ENCODE measurements around the gene PARD3B. TPM values are rescaled to one million over a fixed set of nuclear protein-coding genes. Genes with fewer than 3 reads are reported as not detected.

PARD3B gene
- total and polyA plus RNA-seq, 2 of the 4 experiments (the other 2 are of a cell fraction) = 3.3 to 15.6 TPM

DNA sequence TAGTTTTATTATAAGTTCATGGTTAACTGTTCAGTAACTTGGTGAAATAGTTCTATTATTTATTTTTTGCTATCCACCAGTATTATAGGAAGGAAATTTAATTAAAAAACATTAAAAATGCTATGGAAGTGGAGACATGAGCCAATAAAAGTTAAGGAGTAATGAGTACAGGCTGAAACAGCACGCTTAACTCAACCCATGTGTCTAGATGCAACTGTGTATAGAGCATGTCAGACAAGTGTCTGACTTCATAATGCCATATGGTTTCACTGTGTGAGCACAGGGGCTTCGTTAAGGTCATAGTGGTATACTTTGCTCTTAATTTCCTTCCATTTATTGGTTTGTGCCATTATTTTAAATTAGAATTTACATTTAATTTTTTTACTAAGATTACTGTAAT lies 570.2 kb downstream of the PARD3B start:
- Histone ChIP-seq H3K79me1 (ENCODE audit: low read depth in 1 of 2, low read length in 2 of 2) (no peaks in the 10 kb centered on the region), H3K4me1 (ENCODE audit: control insufficient read depth, insufficient read depth, low read length) (no peaks in the 10 kb centered on the region), H3K4me3 (ENCODE audit: insufficient read depth, low read depth, low read length) (no peak overlapping the region), H3K9me1 (ENCODE audit: insufficient read depth, low read length) (0 out of 2 replicates have a peak, but pooled peaks cover 5% of the 10 kb centered on the region), H4K8ac (ENCODE audit: low read depth in 2 of 2, low read length in 2 of 2) (no peak overlapping the region), H3K27me3 (ENCODE audit: control insufficient read depth, insufficient read depth, low read length) (no peaks in the 10 kb centered on the region), H3K4me2 (ENCODE audit: low read depth, low read length) (no peak overlapping the region), H3K23ac (ENCODE audit: low read depth, low read length) (no peak overlapping the region), H2BK15ac (ENCODE audit: low read depth, low read length) (no peak overlapping the region), H3K9me3 (ENCODE audit: control insufficient read depth, insufficient read depth, low read length) (no peaks in the 10 kb centered on the region), H4K20me1 (ENCODE audit: insufficient read depth, low read length) (no peaks in the 10 kb centered on the region), H3K27ac (ENCODE audit: insufficient read depth, low read length) (no peak overlapping the region), H3K9ac (ENCODE audit: low read depth, low read length) (no peak overlapping the region), H3K4ac (ENCODE audit: low read depth, low read length) (no peak overlapping the region), H3K56ac (ENCODE audit: extremely low read depth, insufficient read depth, low read length) (no peak overlapping the region), H2AFZ (replicated peaks; ENCODE audit: low read length, poor library complexity) (no peak overlapping the region), H2BK5ac (ENCODE audit: low read depth, low read length, poor library complexity, severe bottlenecking) (no peak overlapping the region), H3K14ac (replicated peaks; ENCODE audit: low read depth, low read length) (no peak overlapping the region), H3K18ac (ENCODE audit: low read depth, low read length) (no peak overlapping the region), H2AK9ac (replicated peaks; ENCODE audit: low read depth, low read length, poor library complexity) (no peak overlapping the region), H2AK5ac (ENCODE audit: low read depth, low read length) (no peak overlapping the region), H4K5ac (ENCODE audit: low read depth, low read length) (no peak overlapping the region), H4K91ac (ENCODE audit: insufficient read depth, low read depth, low read length) (no peak overlapping the region), H2BK120ac (ENCODE audit: low read depth, low read length) (no peak overlapping the region), H3K36me3 (ENCODE audit: control insufficient read depth, insufficient read depth, low read length) (peaks cover 2% of the 10 kb centered on the region), H2BK20ac (ENCODE audit: low read depth, low read length) (no peak overlapping the region)
- no peak for DNase-seq
- intact Hi-C loops (cut with micrococcal nuclease) = no loop called here
- dilution Hi-C loops (cut with HindIII; ENCODE audit: low sequenced_read_pairs, unreplicated experiment) = no loop called here
- ChIA-PET POLR2A (ENCODE audit: unreplicated experiment) (no interaction called here), CTCF (no interaction called here)
- TF ChIP-seq MAZ (IDR thresholded peaks at IDR 0.05; ENCODE audit: borderline replicate concordance, low read depth, low read length) (no peak), RCOR1 (IDR thresholded peaks at IDR 0.05; ENCODE audit: insufficient replicate concordance, low read length) (no peak), MAFK (IDR thresholded peaks at IDR 0.05; ENCODE audit: low read depth, low read length) (no peak), SMC3 (IDR thresholded peaks at IDR 0.05; ENCODE audit: low read depth, low read length) (no peak), RFX5 (IDR thresholded peaks at IDR 0.05; ENCODE audit: low read depth, low read length) (no peak), POLR2A (IDR thresholded peaks at IDR 0.05; ENCODE audit: low read depth, low read length) (no peak), CHD1 (IDR thresholded peaks at IDR 0.05; ENCODE audit: low read depth, low read length) (no peak), RAD21 (IDR thresholded peaks at IDR 0.05; ENCODE audit: low read length) (no peak), FOS (IDR thresholded peaks at IDR 0.05; ENCODE audit: low read depth, low read length) (no peak), CEBPB (IDR thresholded peaks at IDR 0.05; ENCODE audit: low read depth, low read length) (no peak), MXI1 (IDR thresholded peaks at IDR 0.05; ENCODE audit: borderline replicate concordance, low read depth, low read length) (no peak), NFE2L2 (IDR thresholded peaks at IDR 0.05; ENCODE audit: low read depth, low read length) (no peak), BHLHE40 (IDR thresholded peaks at IDR 0.05; ENCODE audit: low read depth, low read length) (no peak)
- TF ChIP-seq, protein P1, sequence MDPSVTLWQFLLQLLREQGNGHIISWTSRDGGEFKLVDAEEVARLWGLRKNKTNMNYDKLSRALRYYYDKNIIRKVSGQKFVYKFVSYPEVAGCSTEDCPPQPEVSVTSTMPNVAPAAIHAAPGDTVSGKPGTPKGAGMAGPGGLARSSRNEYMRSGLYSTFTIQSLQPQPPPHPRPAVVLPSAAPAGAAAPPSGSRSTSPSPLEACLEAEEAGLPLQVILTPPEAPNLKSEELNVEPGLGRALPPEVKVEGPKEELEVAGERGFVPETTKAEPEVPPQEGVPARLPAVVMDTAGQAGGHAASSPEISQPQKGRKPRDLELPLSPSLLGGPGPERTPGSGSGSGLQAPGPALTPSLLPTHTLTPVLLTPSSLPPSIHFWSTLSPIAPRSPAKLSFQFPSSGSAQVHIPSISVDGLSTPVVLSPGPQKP (IDR thresholded peaks at IDR 0.05; ENCODE audit: borderline replicate concordance, low read depth, low read length) = no peak
- TF ChIP-seq, protein P2, sequence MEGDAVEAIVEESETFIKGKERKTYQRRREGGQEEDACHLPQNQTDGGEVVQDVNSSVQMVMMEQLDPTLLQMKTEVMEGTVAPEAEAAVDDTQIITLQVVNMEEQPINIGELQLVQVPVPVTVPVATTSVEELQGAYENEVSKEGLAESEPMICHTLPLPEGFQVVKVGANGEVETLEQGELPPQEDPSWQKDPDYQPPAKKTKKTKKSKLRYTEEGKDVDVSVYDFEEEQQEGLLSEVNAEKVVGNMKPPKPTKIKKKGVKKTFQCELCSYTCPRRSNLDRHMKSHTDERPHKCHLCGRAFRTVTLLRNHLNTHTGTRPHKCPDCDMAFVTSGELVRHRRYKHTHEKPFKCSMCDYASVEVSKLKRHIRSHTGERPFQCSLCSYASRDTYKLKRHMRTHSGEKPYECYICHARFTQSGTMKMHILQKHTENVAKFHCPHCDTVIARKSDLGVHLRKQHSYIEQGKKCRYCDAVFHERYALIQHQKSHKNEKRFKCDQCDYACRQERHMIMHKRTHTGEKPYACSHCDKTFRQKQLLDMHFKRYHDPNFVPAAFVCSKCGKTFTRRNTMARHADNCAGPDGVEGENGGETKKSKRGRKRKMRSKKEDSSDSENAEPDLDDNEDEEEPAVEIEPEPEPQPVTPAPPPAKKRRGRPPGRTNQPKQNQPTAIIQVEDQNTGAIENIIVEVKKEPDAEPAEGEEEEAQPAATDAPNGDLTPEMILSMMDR (conservative IDR thresholded peaks at IDR 0.05; ENCODE audit: low read depth, low read length) = no peak
- in situ Hi-C loops (cut with MboI; ENCODE audit: low sequenced_read_pairs) = no loop called here
- 100% methylated on average over 1 of the region's 2 CpGs; no CpG with 5 or more reads in 1 of the 2 experiments for WGBS, 2 experiments (ENCODE audit: extremely low coverage in 2 of 2, insufficient read length in 1 of 2)
- no TSS peak for BruUV-seq (replicated peaks)
- no peak for ATAC-seq (ENCODE audit: low read depth)
